ENCODE measurements around the gene CROCC2.

DNA sequence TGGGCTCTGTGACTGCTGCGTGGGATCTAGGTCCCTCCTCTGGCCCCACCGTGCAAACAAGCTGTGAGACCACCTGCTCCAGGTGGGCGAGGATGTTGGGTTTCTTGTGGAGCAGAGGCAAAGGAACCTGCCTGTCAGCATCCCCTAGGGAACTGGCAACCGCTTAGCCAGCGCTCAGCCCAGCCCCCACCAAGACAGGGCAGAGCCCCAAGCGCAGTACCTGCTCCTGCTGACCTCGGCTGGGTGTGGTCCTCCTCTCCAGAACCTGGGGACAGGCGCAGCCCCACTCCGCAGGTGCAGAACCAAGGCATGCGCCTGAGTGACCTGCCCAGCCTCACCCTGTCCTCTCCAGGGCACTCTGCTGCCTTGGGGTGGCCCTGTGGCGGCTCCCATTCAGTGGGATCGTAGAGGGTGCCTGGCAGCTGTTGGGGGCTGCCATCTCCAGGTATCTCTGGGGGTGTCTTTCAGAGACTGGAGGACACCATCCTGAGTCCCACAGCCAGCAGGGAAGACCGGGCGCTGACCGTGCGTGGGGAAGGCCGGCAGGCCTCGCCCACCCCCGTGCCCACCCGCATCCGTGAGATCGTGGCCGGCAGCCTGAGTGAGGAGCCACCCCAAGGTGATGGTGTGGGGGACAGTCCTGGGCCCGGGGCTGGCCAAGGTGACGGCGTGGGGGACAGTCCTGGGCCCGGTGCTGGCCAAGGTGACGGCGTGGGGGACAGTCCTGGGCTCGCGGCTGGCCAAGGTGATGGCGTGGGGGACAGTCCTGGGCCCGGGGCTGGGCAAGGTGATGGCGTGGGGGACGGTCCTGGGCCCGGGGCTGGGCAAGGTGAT is 12.3 kb downstream of the CROCC2 start:
- TF ChIP-seq EP300 (IDR thresholded peaks at IDR 0.05) = no peak
- TF ChIP-seq, protein P1, sequence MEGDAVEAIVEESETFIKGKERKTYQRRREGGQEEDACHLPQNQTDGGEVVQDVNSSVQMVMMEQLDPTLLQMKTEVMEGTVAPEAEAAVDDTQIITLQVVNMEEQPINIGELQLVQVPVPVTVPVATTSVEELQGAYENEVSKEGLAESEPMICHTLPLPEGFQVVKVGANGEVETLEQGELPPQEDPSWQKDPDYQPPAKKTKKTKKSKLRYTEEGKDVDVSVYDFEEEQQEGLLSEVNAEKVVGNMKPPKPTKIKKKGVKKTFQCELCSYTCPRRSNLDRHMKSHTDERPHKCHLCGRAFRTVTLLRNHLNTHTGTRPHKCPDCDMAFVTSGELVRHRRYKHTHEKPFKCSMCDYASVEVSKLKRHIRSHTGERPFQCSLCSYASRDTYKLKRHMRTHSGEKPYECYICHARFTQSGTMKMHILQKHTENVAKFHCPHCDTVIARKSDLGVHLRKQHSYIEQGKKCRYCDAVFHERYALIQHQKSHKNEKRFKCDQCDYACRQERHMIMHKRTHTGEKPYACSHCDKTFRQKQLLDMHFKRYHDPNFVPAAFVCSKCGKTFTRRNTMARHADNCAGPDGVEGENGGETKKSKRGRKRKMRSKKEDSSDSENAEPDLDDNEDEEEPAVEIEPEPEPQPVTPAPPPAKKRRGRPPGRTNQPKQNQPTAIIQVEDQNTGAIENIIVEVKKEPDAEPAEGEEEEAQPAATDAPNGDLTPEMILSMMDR (IDR thresholded peaks at IDR 0.05) = no peak
